GM23248 (cell line): Measurements from ENCODE around the gene PLLP. TPM values are rescaled to one million over a fixed set of nuclear protein-coding genes. Genes with fewer than 3 reads are reported as not detected.

Source experiments
- DNase-seq: peaks from one replicate; pipeline ENCODE4 v3.0.0-alpha.2; 2015
- H2AFZ ChIP-seq: fragments of 200-600 bp; sonication (generic); 2 replicates; pipeline ENCODE4 v1.6.1; 2016; ENCODE audit warnings: antibody characterized with exemption
- H3F3A ChIP-seq: fragments of 200-600 bp; sonication (generic); 2 replicates; pipeline ENCODE4 v1.6.1; 2016; ENCODE audit warnings: mild to moderate bottlenecking, antibody characterized with exemption, mixed run types; ENCODE audit not compliant: insufficient read depth
- H3K27ac ChIP-seq: fragments of 200-600 bp; sonication (generic); 2 replicates; pipeline ENCODE4 v1.5.1; 2016; ENCODE audit warnings: mild to moderate bottlenecking
- H3K27me3 ChIP-seq: fragments of 200-600 bp; sonication (generic); replicated peaks from 2 replicates; pipeline ENCODE4 v1.6.1; 2016; ENCODE audit warnings: mild to moderate bottlenecking; ENCODE audit not compliant: insufficient read depth
- H3K36me3 ChIP-seq: fragments of 200-600 bp; sonication (generic); 2 replicates; pipeline ENCODE4 v1.6.1; 2016; ENCODE audit warnings: low read depth, mild to moderate bottlenecking
- H3K4me1 ChIP-seq: fragments of 200-600 bp; sonication (generic); 2 replicates; pipeline ENCODE4 v1.6.1; 2016; ENCODE audit warnings: mild to moderate bottlenecking; ENCODE audit not compliant: insufficient read depth
- H3K4me2 ChIP-seq: fragments of 200-600 bp; sonication (generic); one replicate; pipeline ENCODE4 v1.6.1; 2016; ENCODE audit warnings: mild to moderate bottlenecking; ENCODE audit not compliant: unreplicated experiment
- H3K4me3 ChIP-seq: fragments of 200-600 bp; sonication (generic); 2 replicates; pipeline ENCODE4 v1.5.1; 2016; ENCODE audit warnings: mild to moderate bottlenecking
- H3K79me2 ChIP-seq: fragments of 200-600 bp; sonication (generic); 2 replicates; pipeline ENCODE4 v1.6.1; 2016; ENCODE audit warnings: mild to moderate bottlenecking; ENCODE audit not compliant: insufficient read depth
- H3K9ac ChIP-seq: fragments of 200-600 bp; sonication (generic); 2 replicates; pipeline ENCODE4 v1.6.1; 2016; ENCODE audit warnings: mild to moderate bottlenecking
- H3K9me2 ChIP-seq: fragments of 200-600 bp; sonication (generic); 2 replicates; pipeline ENCODE4 v1.6.1; 2016; ENCODE audit warnings: mixed run types, mild to moderate bottlenecking, moderate library complexity; ENCODE audit not compliant: insufficient read depth
- H3K9me3 ChIP-seq: fragments of 200-600 bp; sonication (generic); one replicate; pipeline ENCODE4 v1.6.1; 2017; ENCODE audit warnings: low read depth
- H4K20me1 ChIP-seq: fragments of 200-600 bp; sonication (generic); 2 replicates; pipeline ENCODE4 v1.6.0; 2016; ENCODE audit not compliant: insufficient read depth
- EZH2 ChIP-seq: fragments of 200-600 bp; sonication (generic); IDR thresholded peaks from 2 replicates; pipeline ENCODE4 v1.6.1; 2018; ENCODE audit warnings: antibody characterized with exemption, mild to moderate bottlenecking; ENCODE audit not compliant: insufficient read depth, poor library complexity, severe bottlenecking
- EZH2phosphoT487 ChIP-seq: fragments of 200-600 bp; sonication (generic); IDR thresholded peaks from 2 replicates; pipeline ENCODE4 v1.6.1; 2018; ENCODE audit warnings: antibody characterized with exemption, moderate library complexity, mild to moderate bottlenecking, low read depth; ENCODE audit not compliant: insufficient read depth
- WGBS, 2 experiments: methylation state at CpG; one replicate each; pipeline ENCODE4 v1.1.6; 2015 to 2017; ENCODE audit warnings: low lambda C conversion rate in 2 of 2, low coverage in 1 of 2; ENCODE audit errors: missing lambda C conversion rate in 2 of 2; 5-methylcytosine and 5-hydroxymethylcytosine counted together
- in situ Hi-C: fragments of 300-500 bp; cut with MboI; formaldehyde crosslinking; loops from 2 replicates; pipeline ENCODE4 v1.15.0; 2020
- polyA plus RNA-seq: library from polyadenylated mRNA; unstranded; fragments of >200 nt; fragmentation: Nextera tagmentation; extraction: Ambion mirVana; gene quantifications from 2 replicates; pipeline ENCODE4 v1.2.1, GENCODE V29; 2016
- total RNA-seq: library from RNA; depleted of rRNA; stranded (reverse); fragments of >200 nt; shearing (Covaris generic); gene quantifications from 2 replicates; pipeline ENCODE4 v1.2.3, GENCODE V29; 2014

PLLP gene
- total and polyA plus RNA-seq, 2 experiments from 2014 or later, result 0.44 TPM; not detected in 1

GRCh38 chr16:57273826-57274225, 10.6 kb downstream of the PLLP start:
- no peaks in the 10 kb centered on the region for H3K36me3 ChIP-seq
- H2AFZ ChIP-seq, result no peak overlapping the region
- H3K79me2 ChIP-seq, result no peaks in the 10 kb centered on the region
- 83 to 88% methylated on average over 5 of the region's 5 CpGs for WGBS, 2 experiments
- H4K20me1 ChIP-seq, result no peaks in the 10 kb centered on the region
- no peaks in the 10 kb centered on the region for H3K9me2 ChIP-seq
- no peak overlapping the region for H3K27ac ChIP-seq
- H3K4me3 ChIP-seq, result no peak overlapping the region
- H3K9me3 ChIP-seq, result no peaks in the 10 kb centered on the region
- no peaks in the 10 kb centered on the region; the same call in 1 of the 2 replicates for H3K27me3 ChIP-seq
- H3F3A ChIP-seq, result 0 out of 2 replicates have a peak, but pooled peaks cover 5% of the 10 kb centered on the region
- no peak for TF ChIP-seq EZH2phosphoT487
- TF ChIP-seq EZH2, result no peak
- no peak for DNase-seq
- in situ Hi-C loops, result no loop called here
- no peak overlapping the region for H3K9ac ChIP-seq
- H3K4me2 ChIP-seq, result no peak overlapping the region
- peaks cover 16% of the 10 kb centered on the region for H3K4me1 ChIP-seq

GRCh38 chr16:57273359-57273758, 11.1 kb downstream of the PLLP start:
- no peak overlapping the region for H3K27ac ChIP-seq
- H4K20me1 ChIP-seq, result no peaks in the 10 kb centered on the region
- H2AFZ ChIP-seq, result no peak overlapping the region
- H3K4me3 ChIP-seq, result no peak overlapping the region
- no peaks in the 10 kb centered on the region for H3K79me2 ChIP-seq
- H3K27me3 ChIP-seq, result no peaks in the 10 kb centered on the region
- H3K36me3 ChIP-seq, result no peaks in the 10 kb centered on the region
- no peak for DNase-seq
- H3K9me3 ChIP-seq, result no peaks in the 10 kb centered on the region
- TF ChIP-seq EZH2phosphoT487, result no peak
- no peak for TF ChIP-seq EZH2
- peaks cover 16% of the 10 kb centered on the region for H3K4me1 ChIP-seq
- no peak overlapping the region for H3K4me2 ChIP-seq
- no peak overlapping the region for H3K9ac ChIP-seq
- no peaks in the 10 kb centered on the region for H3K9me2 ChIP-seq
- in situ Hi-C loops, result no loop called here
- H3F3A ChIP-seq, result 0 out of 2 replicates have a peak, but pooled peaks cover 5% of the 10 kb centered on the region
- WGBS, 2 experiments, result 92 to 100% methylated on average over 1 of the region's 1 CpG

GRCh38 chr16:57271867-57272495, 12.5 kb downstream of the PLLP start:
- H3F3A ChIP-seq, result 0 out of 2 replicates have a peak, but pooled peaks cover 4% of the 10 kb centered on the region
- H4K20me1 ChIP-seq, result no peaks in the 10 kb centered on the region
- no peaks in the 10 kb centered on the region for H3K36me3 ChIP-seq
- H3K27me3 ChIP-seq, result 0 out of 2 replicates have a peak, but pooled peaks cover under 1% of the 10 kb centered on the region
- no peak for TF ChIP-seq EZH2
- TF ChIP-seq EZH2phosphoT487, result no peak
- H3K4me2 ChIP-seq, result no peak overlapping the region
- no peaks in the 10 kb centered on the region for H3K79me2 ChIP-seq
- no peaks in the 10 kb centered on the region for H3K9me2 ChIP-seq
- no peak overlapping the region for H2AFZ ChIP-seq
- 70 to 77% methylated on average over 4 to 5 of the region's 5 CpGs for WGBS, 2 experiments
- H3K27ac ChIP-seq, result no peak overlapping the region
- no peaks in the 10 kb centered on the region for H3K9me3 ChIP-seq
- peaks cover 5% of the 10 kb centered on the region; the same call in 1 of the 2 replicates for H3K4me1 ChIP-seq
- no peak overlapping the region for H3K9ac ChIP-seq
- no peak overlapping the region for H3K4me3 ChIP-seq
- no peak for DNase-seq
- in situ Hi-C loops, result no loop called here

GRCh38 chr16:57271063-57271345, 13.5 kb downstream of the PLLP start:
- in situ Hi-C loops, result no loop called here
- Histone ChIP-seq H3K4me1 (no peaks in the 10 kb centered on the region), H3K27ac (no peak overlapping the region), H3K36me3 (no peaks in the 10 kb centered on the region), H4K20me1 (no peaks in the 10 kb centered on the region), H3K4me2 (no peak overlapping the region), H3K9me2 (no peaks in the 10 kb centered on the region), H3K4me3 (no peak overlapping the region), H3K9ac (no peak overlapping the region), H3F3A (no peaks in the 10 kb centered on the region), H3K9me3 (no peaks in the 10 kb centered on the region), H3K79me2 (no peaks in the 10 kb centered on the region), H2AFZ (no peak overlapping the region), H3K27me3 (0 out of 2 replicates have a peak, but pooled peaks cover 3% of the 10 kb centered on the region)
- TF ChIP-seq EZH2 (no peak), EZH2phosphoT487 (no peak)
- 82 to 84% methylated on average over 7 of the region's 7 CpGs for WGBS, 2 experiments
- no peak for DNase-seq
